ENCODE results near the gene NOX1.
"Not testable (repeated sequence)": the region's sequence is repeated elsewhere in the genome, so short reads cannot be mapped to it uniquely, and the experiment has no call there.

The NOX1 gene

DNA sequence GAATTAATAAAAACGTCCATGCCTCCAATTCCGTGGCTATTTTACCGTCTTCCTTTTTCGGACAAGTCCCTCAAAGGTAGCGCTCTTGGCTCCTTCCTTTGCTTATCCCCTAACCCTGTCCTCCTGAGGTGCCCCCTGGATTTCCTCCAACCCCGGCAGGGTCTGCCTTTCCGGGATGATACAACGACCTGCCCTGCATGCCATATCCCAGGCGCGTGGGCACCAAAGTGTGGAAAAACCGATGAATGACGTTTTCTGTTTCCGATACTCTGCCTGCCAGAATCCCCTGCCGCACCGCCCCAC is 54.7 kb downstream of the NOX1 start:
- DNase-seq (ENCODE audit: low read depth): no peak

DNA sequence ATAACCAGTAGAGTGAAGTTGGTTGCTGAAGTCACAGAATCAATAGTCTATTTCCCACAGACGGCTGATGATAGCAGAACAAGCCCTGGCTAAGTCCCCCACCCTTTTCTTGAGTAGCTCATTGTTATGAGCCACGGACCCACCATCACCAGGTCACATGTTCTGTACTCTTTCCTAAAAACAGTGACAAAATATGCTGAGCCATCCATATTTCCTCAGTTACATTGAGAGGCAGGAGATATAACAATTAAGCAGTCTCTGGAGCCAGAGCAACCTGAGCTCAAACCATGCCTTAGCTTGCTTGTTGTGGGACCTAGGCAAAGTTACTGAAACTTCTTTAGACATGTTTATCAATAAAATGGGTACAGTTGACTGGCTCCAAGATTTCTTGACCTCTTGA is 56.8 kb downstream of the NOX1 start:
- no peak for DNase-seq (ENCODE audit: low read depth)

DNA sequence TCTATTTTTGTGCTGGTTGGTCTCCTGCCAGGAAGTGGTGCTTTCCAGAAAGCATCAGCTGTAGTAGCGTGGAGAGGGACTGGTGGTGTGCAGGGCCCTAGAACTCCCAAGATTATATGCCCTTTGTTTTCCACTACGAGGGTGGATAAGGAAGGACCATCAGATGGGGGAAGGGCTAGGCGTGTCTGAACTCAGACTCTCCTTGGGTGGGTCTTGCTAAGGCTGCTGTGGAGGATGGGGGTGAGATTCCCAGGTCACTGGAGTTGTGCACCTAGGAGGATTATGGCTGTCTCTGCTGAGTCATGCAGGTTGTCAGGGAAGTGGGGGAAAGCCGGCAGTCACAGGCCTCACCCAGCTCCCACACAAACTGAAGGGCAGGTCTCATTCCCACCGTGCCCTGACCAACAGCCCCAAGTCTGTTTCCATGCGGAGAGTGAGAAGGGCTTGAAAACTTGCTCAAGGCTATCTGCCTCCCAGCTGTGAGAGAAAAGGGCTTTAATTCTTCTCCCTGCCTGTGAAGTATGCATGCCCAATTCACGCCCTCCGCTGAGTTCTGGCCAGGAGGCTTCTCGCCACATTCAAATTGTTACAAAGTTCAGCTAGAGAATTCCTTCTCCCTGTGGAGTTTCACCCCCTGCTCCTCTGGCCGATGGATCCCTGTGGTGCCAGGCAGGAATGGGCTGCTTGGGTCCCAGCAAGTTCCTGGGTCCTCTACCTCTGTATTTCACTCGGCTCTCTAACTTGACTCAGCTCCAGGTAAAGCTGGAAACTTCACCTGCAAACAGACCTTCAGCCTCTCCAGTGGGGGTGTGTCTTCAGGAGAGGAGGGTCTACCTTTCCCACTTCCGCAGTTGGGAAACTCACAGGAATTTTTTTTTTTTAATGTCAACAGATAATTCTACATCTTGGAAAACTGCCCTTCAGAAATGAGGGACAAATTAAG is 61.7 kb downstream of the NOX1 start:
- no peak for DNase-seq (ENCODE audit: low read depth)

DNA sequence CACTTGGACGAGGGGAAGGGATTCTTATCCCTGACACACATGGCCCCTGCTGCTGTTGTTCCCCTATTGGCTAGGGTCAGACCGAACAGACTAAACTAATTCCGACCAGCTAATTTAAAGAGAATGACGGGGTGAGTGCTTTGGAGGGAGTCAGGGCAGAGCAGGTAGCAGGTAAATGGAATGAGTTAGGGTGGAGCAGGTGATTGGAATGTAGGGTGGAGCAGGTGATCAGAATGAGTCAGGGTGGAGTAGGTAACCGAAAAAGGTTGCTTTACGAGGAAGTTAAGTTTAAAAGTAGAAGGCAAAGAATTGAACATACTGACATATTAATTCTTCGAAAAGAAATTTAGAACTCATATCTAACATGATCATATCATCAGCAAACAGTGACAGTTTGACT is 65.9 kb downstream of the NOX1 start:
- DNase-seq (ENCODE audit: low read depth): not testable (repeated sequence)

DNA sequence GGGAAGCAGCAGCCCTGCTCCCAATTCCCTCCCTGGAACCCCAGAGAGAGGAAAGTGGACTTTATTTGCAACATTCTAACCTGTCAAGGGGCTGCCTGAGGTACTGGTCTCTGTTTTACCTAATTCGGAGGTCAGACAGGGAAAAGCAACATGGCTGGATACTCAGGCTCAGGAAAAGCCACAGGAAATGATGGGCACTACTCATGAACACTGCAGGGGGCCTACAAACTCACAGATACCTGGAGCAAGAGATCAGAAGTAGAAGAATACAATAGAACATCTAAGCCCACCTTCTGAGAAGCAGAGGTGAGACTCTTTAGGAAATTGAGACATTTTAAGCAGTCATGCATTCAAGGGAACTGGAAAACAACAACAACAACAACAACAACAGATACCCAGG is 69.4 kb downstream of the NOX1 start:
- DNase-seq (ENCODE audit: low read depth): no peak

DNA sequence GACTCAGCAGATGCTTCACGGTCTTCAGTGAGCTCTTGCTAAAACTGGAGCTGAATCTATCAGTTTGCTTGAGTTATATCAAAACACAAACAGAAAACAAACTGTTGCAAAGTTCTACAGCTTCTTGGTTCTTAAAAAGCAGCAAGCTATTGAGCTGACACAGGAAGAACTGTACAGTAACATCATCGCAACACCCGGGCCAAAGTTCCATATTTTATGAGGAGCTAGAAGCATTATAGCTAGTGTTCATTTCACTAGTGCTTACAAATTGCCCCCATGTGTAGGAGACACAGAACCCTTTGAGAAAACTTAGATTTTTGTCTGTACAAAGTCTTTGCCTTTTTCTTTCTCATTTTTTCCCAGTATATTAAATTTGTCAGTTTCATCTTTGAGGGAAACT is 71.3 kb downstream of the NOX1 start:
- no peak for DNase-seq (ENCODE audit: low read depth)

DNA sequence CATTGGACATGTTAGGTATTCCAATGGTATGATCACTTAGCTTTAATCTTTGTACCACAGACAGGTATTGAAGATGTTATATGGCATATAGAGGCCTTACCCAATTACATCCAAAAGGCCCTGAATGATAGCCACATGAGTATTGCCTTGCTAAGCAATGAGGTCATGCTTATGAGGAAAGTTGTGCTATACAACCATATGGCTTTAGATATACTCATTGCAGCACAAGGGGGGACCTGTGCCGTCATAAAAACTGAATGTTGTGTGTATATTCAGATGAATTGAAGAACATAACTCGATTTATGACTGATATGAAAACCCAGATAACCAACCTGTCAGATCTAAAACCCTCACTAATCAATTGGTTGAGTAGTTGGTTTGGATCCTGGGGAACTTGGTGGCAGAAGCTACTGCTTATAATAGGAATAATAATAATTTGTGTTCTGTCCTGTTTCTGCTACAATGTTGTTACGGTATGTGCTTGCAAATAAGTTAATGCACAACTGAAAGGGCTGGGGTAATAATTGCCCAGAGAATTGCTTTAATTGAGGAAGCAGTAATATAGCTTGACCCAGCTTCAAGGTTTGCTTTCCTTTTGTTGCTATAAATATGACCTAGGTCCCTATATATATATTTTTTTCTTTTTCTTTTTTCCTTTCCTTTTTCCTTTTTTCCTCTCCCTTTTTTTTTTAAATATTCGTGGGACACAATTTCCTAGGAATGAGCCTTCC is 75.5 kb downstream of the NOX1 start:
- no peak for DNase-seq (ENCODE audit: low read depth)

DNA sequence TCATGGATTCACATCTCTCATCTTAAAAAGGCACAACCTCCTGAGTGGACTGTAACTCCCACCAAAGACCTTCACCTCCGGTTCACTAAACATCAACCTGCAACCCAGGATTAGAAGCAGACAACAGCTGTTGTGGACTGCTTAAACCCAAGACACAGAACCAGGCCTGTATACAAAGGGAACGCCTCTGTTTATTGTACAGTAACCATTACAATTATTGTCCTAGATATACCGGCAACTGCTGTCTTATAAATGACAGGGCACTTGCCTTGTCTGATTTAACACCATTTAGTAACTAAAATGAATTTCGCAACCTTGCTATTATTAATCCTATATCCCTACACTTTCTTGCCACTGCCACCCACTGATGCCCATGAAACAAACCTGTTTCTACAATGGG is 76.8 kb downstream of the NOX1 start:
- no peak for DNase-seq (ENCODE audit: low read depth)

DNA sequence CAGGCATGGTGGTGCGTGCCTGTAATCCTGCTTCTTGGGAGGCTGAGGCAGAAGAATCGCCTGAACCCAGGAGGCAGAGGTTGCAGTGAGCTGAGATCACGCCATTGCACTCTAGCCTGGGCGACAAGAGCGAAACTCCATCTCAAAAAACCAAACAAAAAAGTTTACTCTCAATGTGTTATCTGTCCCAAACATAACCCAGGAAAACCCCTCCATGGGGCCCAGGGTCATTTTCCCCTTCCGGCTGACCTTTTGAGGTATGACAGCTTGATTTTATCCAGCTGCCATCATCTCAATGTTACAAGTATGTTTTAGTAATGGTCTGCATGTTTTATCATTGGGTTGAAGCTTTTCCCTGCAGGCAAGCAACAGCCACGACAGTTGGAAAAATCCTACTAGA is 77.8 kb downstream of the NOX1 start:
- DNase-seq (ENCODE audit: low read depth): not testable (repeated sequence)
